GM21447 (cell line): Measurements from ENCODE around the gene RASGEF1C.
"Not testable (repeated sequence)": the region's sequence is repeated elsewhere in the genome, so short reads cannot be mapped to it uniquely, and the experiment has no call there.

Experiments
- ATAC-seq: cut with Tn5 transposase; IDR thresholded peaks from one replicate; pipeline ENCODE4 v1.9.1; 2021; ENCODE audit not compliant: unreplicated experiment

RASGEF1C gene

GRCh38 chr5:180137401-180138213, 71.4 kb downstream of the RASGEF1C start:
- no peak for ATAC-seq

GRCh38 chr5:180136630-180137381, 72.2 kb downstream of the RASGEF1C start:
- no peak for ATAC-seq

- ATAC-seq: no peak
Observed at GRCh38 chr5:180135967-180136629, 72.9 kb downstream of the RASGEF1C start.

GRCh38 chr5:180135128-180135955, 73.7 kb downstream of the RASGEF1C start:
- ATAC-seq: no peak

- no peak for ATAC-seq
Observed at GRCh38 chr5:180133971-180134508, 75.0 kb downstream of the RASGEF1C start.

- ATAC-seq: no peak
Observed at GRCh38 chr5:180133551-180133950, 75.5 kb downstream of the RASGEF1C start.

- ATAC-seq: no peak
Observed at GRCh38 chr5:180133060-180133459, 76.0 kb downstream of the RASGEF1C start.

- no peak for ATAC-seq
Observed at GRCh38 chr5:180130876-180131740, 77.9 kb downstream of the RASGEF1C start.

GRCh38 chr5:180130291-180130869, 78.6 kb downstream of the RASGEF1C start:
- ATAC-seq: no peak

GRCh38 chr5:180129291-180130190, 79.5 kb downstream of the RASGEF1C start:
- ATAC-seq: no peak

- no peak for ATAC-seq
Observed at GRCh38 chr5:180128671-180129261, 80.2 kb downstream of the RASGEF1C start.

GRCh38 chr5:180127682-180128670, 81.0 kb downstream of the RASGEF1C start:
- no peak for ATAC-seq

- no peak for ATAC-seq
Observed at GRCh38 chr5:180126716-180127681, 82.0 kb downstream of the RASGEF1C start.

- not testable (repeated sequence) for ATAC-seq
Observed at GRCh38 chr5:180126156-180126555, 82.9 kb downstream of the RASGEF1C start.

GRCh38 chr5:180124662-180125061, 84.3 kb downstream of the RASGEF1C start:
- ATAC-seq: not testable (repeated sequence)
